ENCODE data around the gene SAAL1. TPM values are rescaled to one million over a fixed set of nuclear protein-coding genes. Genes with fewer than 3 reads are reported as not detected.

Gene SAAL1
- total RNA-seq, 2 donors from 2014 or later = 14.8 to 45.8 TPM

GRCh38 chr11:18088966-18089365 lies 16.9 kb downstream of the SAAL1 start:
- 77 to 88% methylated on average over 3 of the region's 3 CpGs for WGBS, 2 donors
- ATAC-seq = no peak

GRCh38 chr11:18088366-18088765 lies 17.5 kb downstream of the SAAL1 start:
- H3K4me3 ChIP-seq = no peak overlapping the region
- no peaks in the 10 kb centered on the region for H3K9me3 ChIP-seq
- ATAC-seq (no peak), DNase-seq (no peak)
- peaks cover 11 to 13% of the 10 kb centered on the region in 2 donors for H3K36me3 ChIP-seq (replicated peaks in 1 of 2; ENCODE audit: insufficient read depth in 1 of 2, low read depth in 2 of 2)
- TF ChIP-seq POLR2A (IDR thresholded peaks at IDR 0.05) (no peak), CTCF (IDR thresholded peaks at IDR 0.05) (no peak)
- H3K27ac ChIP-seq = no peak overlapping the region
- no peaks in the 10 kb centered on the region for H3K4me1 ChIP-seq
- intact Hi-C loops (cut with DNase I) = no loop called here
- no peaks in the 10 kb centered on the region for H3K27me3 ChIP-seq
- WGBS, 2 donors = 95 to 96% methylated on average over 2 of the region's 2 CpGs

More at GRCh38 chr11:18088966-18089365, 16.9 kb downstream of the SAAL1 start:
- Histone ChIP-seq H3K27me3 (no peaks in the 10 kb centered on the region), H3K36me3 (replicated peaks in 1 of 2; ENCODE audit: insufficient read depth in 1 of 2, low read depth in 2 of 2) (peaks cover 11 to 15% of the 10 kb centered on the region in 2 donors), H3K4me1 (no peaks in the 10 kb centered on the region), H3K9me3 (no peaks in the 10 kb centered on the region), H3K27ac (no peak overlapping the region), H3K4me3 (no peak overlapping the region)
- TF ChIP-seq POLR2A (IDR thresholded peaks at IDR 0.05) = no peak
- no peak for TF ChIP-seq CTCF (IDR thresholded peaks at IDR 0.05)
- DNase-seq = no peak
- intact Hi-C loops (cut with DNase I) = no loop called here

GRCh38 chr11:18081551-18081950 lies 24.3 kb downstream of the SAAL1 start:
- H3K4me3 ChIP-seq = no peak overlapping the region
- no peaks in the 10 kb centered on the region for H3K27me3 ChIP-seq
- no peaks in the 10 kb centered on the region for H3K9me3 ChIP-seq
- ATAC-seq (no peak), DNase-seq (no peak)
- intact Hi-C loops (cut with DNase I) = no loop called here
- peaks cover 0 to 6% of the 10 kb centered on the region in 2 donors for H3K36me3 ChIP-seq (replicated peaks in 1 of 2; ENCODE audit: insufficient read depth in 1 of 2, low read depth in 2 of 2)
- no peak for TF ChIP-seq CTCF (IDR thresholded peaks at IDR 0.05)
- no peak for TF ChIP-seq POLR2A (IDR thresholded peaks at IDR 0.05)
- H3K27ac ChIP-seq = no peak overlapping the region
- WGBS, 2 donors = 77 to 80% methylated on average over 2 of the region's 2 CpGs
- H3K4me1 ChIP-seq = no peaks in the 10 kb centered on the region

- intact Hi-C loops (cut with DNase I) = no loop called here
- ATAC-seq = no peak
- H3K27me3 ChIP-seq = no peaks in the 10 kb centered on the region
Measured at GRCh38 chr11:18080451-18080850, 25.4 kb downstream of the SAAL1 start.

More at GRCh38 chr11:18080451-18080850, 25.4 kb downstream of the SAAL1 start:
- Histone ChIP-seq H3K9me3 (no peaks in the 10 kb centered on the region), H3K4me3 (no peak overlapping the region), H3K36me3 (replicated peaks in 1 of 2; ENCODE audit: insufficient read depth in 1 of 2, low read depth in 2 of 2) (peaks cover 0 to 2% of the 10 kb centered on the region in 2 donors), H3K4me1 (no peaks in the 10 kb centered on the region), H3K27ac (no peak overlapping the region)
- no peak for DNase-seq
- no peak for TF ChIP-seq POLR2A (IDR thresholded peaks at IDR 0.05)
- TF ChIP-seq CTCF (IDR thresholded peaks at IDR 0.05) = no peak
- 74 to 76% methylated on average over 4 of the region's 4 CpGs for WGBS, 2 donors

Measured in body of pancreas (tissue), 4 donors.